Transverse colon (tissue), 3 donors: ENCODE measurements around the gene RNU1-3.
"Not testable (repeated sequence)": the region's sequence is repeated elsewhere in the genome, so short reads cannot be mapped to it uniquely, and the experiment has no call there.

ENCODE experiments used
- CTCF ChIP-seq, 5 experiments: fragments of 200-600 bp in 3 of 5; fragments of 450-650 bp in 2 of 5; sonication (generic) in 3 of 5; IDR thresholded peaks; 1 replicate in 2 of 5; 2 replicates in 3 of 5; pipeline ENCODE4 v1.5.1; 2016 to 2017; ENCODE audit warnings: antibody characterized with exemption in 5 of 5, inconsistent platforms in 3 of 5, mild to moderate bottlenecking in 2 of 5, moderate library complexity in 1 of 5
- POLR2A ChIP-seq: fragments of 450-650 bp; IDR thresholded peaks from one replicate; pipeline ENCODE4 v1.6.1; 2016; ENCODE audit warnings: antibody characterized with exemption, mild to moderate bottlenecking, moderate library complexity

GRCh38 chr1:16694308-16694702, 27.6 kb upstream of the RNU1-3 start:
- TF ChIP-seq CTCF (IDR thresholded peaks at IDR 0.05); POLR2A: not testable (repeated sequence)
